Superior temporal gyrus (tissue), 1 donor: ENCODE measurements around the gene NAV2.
"Not testable (repeated sequence)": the region's sequence is repeated elsewhere in the genome, so short reads cannot be mapped to it uniquely, and the experiment has no call there.

Source experiments
- DNase-seq: peaks from one replicate; pipeline ENCODE4 v3.0.0-alpha.2; 2016; ENCODE audit errors: extremely low spot score

NAV2 gene

GRCh38 chr11:20081336-20081735 is 368.7 kb downstream of the NAV2 start:
- no peak for DNase-seq

- not testable (repeated sequence) for DNase-seq
Measured at GRCh38 chr11:20083877-20084276, 371.2 kb downstream of the NAV2 start.

DNA sequence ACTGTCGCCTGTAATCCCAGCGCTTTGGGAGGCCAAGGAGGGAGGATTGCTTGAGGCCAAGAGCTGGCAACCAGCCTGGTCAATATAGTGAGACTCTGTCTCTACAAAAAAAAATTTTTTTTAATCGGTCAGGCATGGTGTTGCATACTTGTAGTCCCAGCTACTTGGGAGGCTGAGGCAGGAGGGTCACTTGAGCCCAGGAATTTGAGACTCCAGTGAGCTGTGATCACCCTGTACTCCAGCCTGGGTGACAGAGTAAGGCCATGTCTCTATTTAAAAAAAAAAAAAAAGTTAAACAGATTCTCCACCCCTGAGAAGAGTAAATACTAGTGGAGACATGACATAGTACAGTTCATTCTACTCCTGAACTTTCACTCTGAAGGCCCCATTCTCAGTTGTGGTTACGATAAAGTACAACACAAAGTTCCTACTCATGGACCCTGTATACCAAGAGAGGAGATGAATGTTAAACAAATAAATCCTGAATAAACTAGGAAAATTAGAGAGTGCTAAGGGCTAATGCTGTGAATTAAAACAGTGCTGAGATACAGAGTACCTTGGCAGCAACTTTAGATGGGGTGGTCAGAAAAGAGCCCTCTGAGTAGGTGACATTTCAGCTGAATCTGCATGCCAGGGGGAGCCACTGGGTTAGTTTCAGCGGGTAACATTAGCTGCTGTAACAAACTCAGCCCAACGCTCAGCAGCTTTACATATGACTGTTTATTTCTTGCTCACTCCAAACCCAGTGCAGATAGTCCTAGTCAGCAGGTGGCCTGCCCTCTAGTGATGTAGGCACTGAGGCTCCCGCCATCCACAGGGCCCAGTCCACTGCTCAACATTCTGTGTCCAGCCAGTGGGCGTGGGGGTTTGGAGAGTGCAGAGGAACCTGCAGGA is 372.5 kb downstream of the NAV2 start:
- DNase-seq, result no peak

- no peak for DNase-seq
Measured at GRCh38 chr11:20085918-20086317, 373.3 kb downstream of the NAV2 start.

DNA sequence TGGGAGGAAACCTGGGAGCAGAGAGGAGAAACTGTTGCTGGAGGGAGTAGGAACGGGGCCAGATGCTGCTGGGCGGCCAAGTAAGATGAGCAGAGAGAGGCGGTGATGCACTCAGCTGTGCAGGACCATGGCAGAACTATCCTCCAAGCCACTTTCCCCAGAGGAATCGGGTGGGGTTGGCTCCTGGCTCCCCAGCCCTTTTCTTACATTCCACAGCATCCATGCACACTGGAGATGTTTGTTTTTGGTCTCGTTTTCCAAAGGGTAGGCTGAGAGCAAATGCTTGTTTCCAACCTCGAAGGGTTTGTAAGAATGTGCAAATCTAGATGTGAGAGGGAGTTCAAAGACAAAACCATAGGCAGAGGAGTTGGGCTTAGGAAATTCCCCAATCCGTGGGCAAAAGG is 374.5 kb downstream of the NAV2 start:
- DNase-seq, result no peak

- no peak for DNase-seq
Measured at GRCh38 chr11:20088397-20089225, 376.0 kb downstream of the NAV2 start.

GRCh38 chr11:20089367-20089766 is 376.7 kb downstream of the NAV2 start:
- DNase-seq, result no peak

GRCh38 chr11:20089796-20090653 is 377.4 kb downstream of the NAV2 start:
- DNase-seq, result no peak

DNA sequence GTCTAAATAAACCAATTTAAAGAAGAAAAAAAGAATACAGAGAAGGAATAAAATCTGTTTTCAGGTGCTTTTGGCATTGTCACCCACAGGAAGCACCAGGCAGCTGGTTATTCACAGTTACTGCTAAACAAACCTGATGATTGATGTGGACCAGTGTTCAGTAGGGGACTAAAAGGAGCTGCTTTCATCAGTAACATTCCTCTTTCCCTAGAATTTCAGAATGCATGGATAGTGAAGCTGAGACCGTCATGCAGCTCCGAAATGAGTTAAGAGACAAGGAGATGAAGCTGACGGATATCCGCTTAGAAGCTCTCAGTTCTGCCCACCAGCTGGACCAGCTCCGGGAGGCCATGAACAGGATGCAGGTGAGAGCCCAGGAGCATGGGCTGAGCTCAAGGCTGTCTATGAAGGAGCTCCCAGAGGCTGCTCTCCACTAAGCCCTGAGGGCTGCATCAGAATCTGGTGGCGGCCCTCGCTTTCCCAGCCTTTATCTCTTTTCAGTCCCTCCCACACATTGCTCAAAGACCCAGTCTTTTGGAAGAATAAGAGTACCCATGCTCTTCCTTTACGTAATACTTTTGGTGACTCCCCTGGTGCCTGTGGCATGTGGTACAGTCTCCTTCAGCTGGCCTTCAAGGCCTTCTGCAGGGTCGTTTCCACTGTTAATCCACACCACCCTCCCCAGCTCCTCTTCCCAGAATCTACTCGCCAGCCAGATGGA is 378.2 kb downstream of the NAV2 start:
- no peak for DNase-seq

GRCh38 chr11:20093775-20094174 is 381.1 kb downstream of the NAV2 start:
- DNase-seq, result no peak

- no peak for DNase-seq
Measured at GRCh38 chr11:20095189-20095588, 382.6 kb downstream of the NAV2 start.

DNA sequence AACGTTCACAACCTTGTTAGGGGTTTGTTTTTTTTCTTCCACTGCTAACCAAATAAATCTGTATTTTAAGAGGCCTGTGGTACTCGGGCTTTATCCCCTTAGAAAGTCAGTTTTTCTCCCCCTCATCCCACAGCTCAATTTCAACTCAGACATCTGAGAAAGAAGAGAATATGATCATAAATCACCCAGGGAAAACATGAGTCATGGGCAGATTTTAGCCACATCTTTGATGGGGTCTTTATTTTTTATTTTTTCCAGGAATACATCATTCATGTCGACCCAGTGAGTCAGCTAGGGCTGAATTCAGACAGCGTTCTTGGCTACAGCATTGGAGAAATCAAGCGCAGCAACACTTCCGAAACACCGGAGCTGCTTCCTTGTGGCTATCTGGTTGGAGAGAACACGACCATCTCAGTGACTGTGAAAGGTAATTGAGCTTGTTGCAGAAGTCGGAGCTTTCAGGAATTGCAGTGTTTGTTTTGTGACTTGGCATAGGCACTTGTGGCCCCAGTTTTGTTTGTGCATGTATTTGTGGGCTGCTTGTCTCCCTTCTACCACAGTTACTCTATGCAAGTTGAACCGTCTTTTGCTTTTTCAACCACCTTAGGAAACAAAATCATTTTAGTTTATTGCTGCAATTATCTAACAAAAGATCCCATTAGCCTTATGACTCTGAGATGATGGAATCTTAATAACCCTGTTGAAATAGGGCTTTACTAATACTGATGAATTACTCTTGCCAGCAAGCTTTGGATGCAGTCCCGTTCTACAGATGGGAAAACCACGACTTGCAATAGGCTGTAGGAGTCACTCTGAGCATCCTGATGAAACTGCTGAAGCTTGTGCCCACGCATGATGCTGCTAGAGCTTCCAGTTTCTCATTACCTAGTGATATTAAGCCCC is 384.9 kb downstream of the NAV2 start:
- peak; percentile 58 for DNase-seq

DNA sequence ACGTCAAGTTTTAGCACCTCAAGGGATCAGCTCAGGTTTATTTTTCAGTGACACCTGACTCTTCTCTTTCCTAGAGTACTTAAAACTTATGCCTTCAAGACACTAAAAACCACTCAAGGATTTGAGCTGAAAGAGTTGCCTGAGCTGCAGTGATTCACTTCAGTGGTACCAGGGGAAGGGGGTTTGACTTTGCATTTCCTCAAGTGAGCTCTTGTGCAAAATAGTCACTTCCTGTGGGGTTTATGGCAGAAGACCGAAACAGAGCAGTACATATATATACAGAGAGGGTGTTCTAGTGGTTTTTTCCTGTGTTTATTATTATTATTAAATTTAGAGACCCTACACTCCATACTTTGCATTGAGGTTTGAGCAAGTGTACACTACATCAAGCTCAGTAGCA is 386.9 kb downstream of the NAV2 start:
- DNase-seq, result no peak

- DNase-seq, result no peak
Measured at GRCh38 chr11:20102397-20102796, 389.8 kb downstream of the NAV2 start.

DNA sequence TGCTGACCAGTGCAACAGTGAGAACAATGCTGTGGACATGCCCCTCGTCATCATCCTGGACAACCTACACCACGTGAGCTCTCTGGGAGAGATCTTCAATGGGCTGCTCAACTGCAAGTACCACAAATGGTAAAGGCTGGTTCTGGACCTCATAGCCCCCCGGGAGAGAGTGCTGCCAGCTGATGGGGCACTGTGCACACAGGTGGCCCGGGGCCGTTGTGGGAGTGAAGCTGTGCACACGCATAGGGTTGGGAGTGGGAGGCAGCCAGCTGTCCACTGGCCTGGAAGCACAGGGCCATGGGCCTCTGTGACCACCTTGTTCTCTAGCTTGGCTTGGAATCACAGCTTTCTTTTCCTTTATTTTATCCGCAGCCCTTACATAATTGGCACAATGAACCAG is 390.6 kb downstream of the NAV2 start:
- DNase-seq, result no peak

DNA sequence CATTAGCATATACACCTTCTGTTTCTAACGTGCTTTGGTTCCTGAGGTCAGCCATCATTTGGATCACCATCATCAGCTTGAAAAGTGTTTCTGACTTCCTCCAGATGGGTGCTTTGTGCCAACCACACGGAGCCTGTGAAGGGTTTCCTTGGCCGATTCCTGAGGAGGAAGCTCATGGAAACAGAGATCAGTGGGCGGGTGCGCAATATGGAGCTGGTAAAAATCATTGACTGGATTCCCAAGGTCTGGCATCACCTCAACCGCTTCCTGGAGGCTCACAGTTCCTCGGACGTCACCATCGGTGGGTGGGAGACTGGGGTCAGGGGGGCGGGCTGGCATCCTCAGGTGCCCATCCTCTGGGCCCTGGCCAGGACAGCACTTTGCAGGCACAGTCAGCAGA is 392.8 kb downstream of the NAV2 start:
- DNase-seq, result no peak

GRCh38 chr11:20109731-20110445 is 397.3 kb downstream of the NAV2 start:
- DNase-seq, result no peak

DNA sequence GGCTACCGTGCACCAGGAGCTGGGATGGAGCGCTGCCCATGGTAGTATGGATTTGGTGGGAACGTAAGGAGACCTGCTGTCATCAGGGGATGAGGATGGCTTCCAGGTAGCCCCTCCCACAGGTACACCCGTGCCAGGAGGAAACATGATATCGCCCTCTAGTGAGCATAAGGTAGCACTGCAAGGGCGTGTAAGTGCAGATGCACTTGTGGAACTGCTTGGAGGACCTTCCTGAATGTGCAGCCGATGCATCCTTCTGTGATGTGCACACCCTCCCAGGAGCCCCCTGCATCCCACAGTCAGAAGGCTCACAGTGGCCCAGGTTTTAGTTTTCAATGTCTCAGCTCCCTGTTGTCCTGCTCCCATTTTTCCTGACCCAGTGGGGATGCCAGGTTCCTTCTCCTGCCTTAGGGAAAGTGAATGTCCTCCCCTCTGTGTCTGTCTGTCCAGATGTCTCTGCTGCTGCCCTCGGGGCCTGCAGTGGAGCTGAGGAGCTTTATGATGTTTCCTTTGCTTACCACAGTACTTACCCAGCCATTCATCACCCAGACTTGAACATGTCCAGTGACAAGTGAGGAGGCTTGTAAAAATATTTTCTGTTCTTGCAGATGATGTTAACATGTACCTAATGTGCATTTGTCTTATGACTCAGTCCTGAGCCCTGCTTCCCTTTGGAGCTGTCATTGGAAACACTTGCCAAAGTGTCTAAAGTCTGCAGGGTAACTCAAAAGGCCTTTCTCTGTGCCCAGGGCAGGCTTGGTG is 398.5 kb downstream of the NAV2 start:
- no peak for DNase-seq

DNA sequence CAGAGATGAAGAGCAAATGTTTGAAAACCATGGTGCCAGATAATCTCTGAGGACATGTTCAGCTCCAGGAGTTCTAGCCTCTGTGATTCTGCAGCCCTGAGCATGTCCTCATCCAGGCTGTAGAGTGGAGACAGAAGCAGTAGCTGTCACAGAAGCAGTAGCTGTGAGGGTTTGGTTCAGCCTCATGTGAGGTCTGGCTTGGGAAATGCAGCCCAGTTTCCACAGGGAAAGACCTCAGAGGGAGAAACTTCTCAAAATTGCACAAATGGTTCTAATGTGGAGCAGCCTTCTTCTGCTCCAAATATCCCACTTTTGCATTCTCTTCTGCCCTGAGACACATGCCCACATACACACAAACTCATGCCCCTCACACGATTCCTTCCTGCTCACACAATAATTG is 399.2 kb downstream of the NAV2 start:
- DNase-seq, result no peak
